ENCODE data around the gene PDE11A. TPM values are rescaled to one million over a fixed set of nuclear protein-coding genes. Genes with fewer than 3 reads are reported as not detected.

The PDE11A gene
- total and polyA plus RNA-seq, 2 of the 13 experiments (the other 11 are each of a cell fraction or from before 2014, with no cell fraction given), result 1.2 to 1.7 TPM

- TF ChIP-seq ZHX2 (IDR thresholded peaks at IDR 0.05; ENCODE audit: low read depth) (no peak), ZHX2 (CRISPR knock-in tag; IDR thresholded peaks at IDR 0.05; ENCODE audit: borderline replicate concordance) (no peak)
These were observed 185.8 kb downstream of the PDE11A start (continued) for GRCh38 chr2:177886824-177887223.

- no peak overlapping the region for H2AFZ ChIP-seq (ENCODE audit: low read length)
- H3K79me2 ChIP-seq (ENCODE audit: insufficient read depth, low read length), result no peaks in the 10 kb centered on the region
- H3K27me3 ChIP-seq (ENCODE audit: control insufficient read depth in 1 of 2, insufficient read depth in 2 of 2, low read length in 2 of 2), result no peaks in the 10 kb centered on the region
- no peak overlapping the region for H3K4me3 ChIP-seq (replicated peaks in 1 of 3; ENCODE audit: insufficient read depth in 1 of 3, low read depth in 2 of 3, low read length in 3 of 3)
- H3K9ac ChIP-seq (ENCODE audit: insufficient read depth, low read depth, low read length), result no peak overlapping the region
- H3K27ac ChIP-seq (ENCODE audit: extremely low read length, insufficient read depth, low read length), result no peak overlapping the region
- CTCF ChIA-PET (ENCODE audit: low intra/inter-chr PET ratio, low total read pairs), result no interaction called here
- H3K36me3 ChIP-seq (replicated peaks in 1 of 2; ENCODE audit: control insufficient read depth in 1 of 2, insufficient read depth in 2 of 2, low read length in 2 of 2), result no peaks in the 10 kb centered on the region
- intact Hi-C loops (cut with micrococcal nuclease; ENCODE audit: unreplicated experiment), result loop anchor here (2.0 kb wide), 1 partner anchor 21 kb away; no protein-coding TSS in a partner anchor
- no peak for ATAC-seq
- no peaks in the 10 kb centered on the region for H4K20me1 ChIP-seq (ENCODE audit: insufficient read depth, low read length)
- no TSS peak for BruUV-seq (replicated peaks)
- no peak for FAIRE-seq
- DNase-seq (ENCODE audit: low spot score), result no peak
- 34% methylated on average over 2 of the region's 2 CpGs for WGBS (ENCODE audit: low lambda C conversion rate)
- peaks cover 3% of the 10 kb centered on the region; the same call in 1 of the 2 replicates for H3K4me1 ChIP-seq (ENCODE audit: insufficient read depth, low read length)
- in situ Hi-C loops (cut with HindIII; ENCODE audit: extremely low pct_ligation_motif_present, low pct_unique_long_range_greater_than_20kb), result no loop called here
- no peak overlapping the region for H3K4me2 ChIP-seq (ENCODE audit: low read depth, low read length)
- POLR2A ChIA-PET, result no interaction called here
- H3K9me3 ChIP-seq (ENCODE audit: low read length), result no peaks in the 10 kb centered on the region
- TF ChIP-seq REST (IDR thresholded peaks at IDR 0.05; ENCODE audit: borderline replicate concordance in 1 of 2, low read depth in 1 of 2, low read length in 2 of 2) (no peak), NFIB (CRISPR knock-in tag; IDR thresholded peaks at IDR 0.05; ENCODE audit: borderline replicate concordance) (no peak), NONO (IDR thresholded peaks at IDR 0.05) (no peak), NONO (CRISPR knock-in tag; conservative IDR thresholded peaks at IDR 0.05) (no peak), EZH2 (conservative IDR thresholded peaks at IDR 0.05; ENCODE audit: low read depth, low read length) (no peak), ZNF678 (CRISPR knock-in tag; IDR thresholded peaks at IDR 0.05) (no peak), ZNF740 (CRISPR knock-in tag; IDR thresholded peaks at IDR 0.05) (no peak), MAFK (conservative IDR thresholded peaks at IDR 0.05 in 1 of 2, IDR thresholded peaks at IDR 0.05 in 1 of 2; ENCODE audit: low read length in 2 of 2) (no peak), JUND (CRISPR knock-in tag; IDR thresholded peaks at IDR 0.05) (no peak)
These were observed 186.6 kb downstream of the PDE11A start for GRCh38 chr2:177885828-177886466.
